ENCODE results near the gene HCFC2. TPM values are rescaled to one million over a fixed set of nuclear protein-coding genes. Genes with fewer than 3 reads are reported as not detected.

The HCFC2 gene
- polyA plus RNA-seq, 1 of the 3 experiments (the other 2 are of a cell fraction), result 5.2 TPM

GRCh38 chr12:104054681-104055346, 9.5 kb upstream of the HCFC2 start:
- Histone ChIP-seq H3K4me2 (no peak overlapping the region), H3K9ac (no peak overlapping the region), H2AFZ (ENCODE audit: low read depth) (no peak overlapping the region), H4K20me1 (ENCODE audit: insufficient read depth) (no peaks in the 10 kb centered on the region), H3K4me3 (ENCODE audit: low read depth in 2 of 2, low read length in 1 of 2) (no peak overlapping the region), H3K4me1 (ENCODE audit: control insufficient read depth in 1 of 2, insufficient read depth in 2 of 2, low read depth in 1 of 2, low read length in 1 of 2) (peaks cover 4 to 26% of the 10 kb centered on the region in 2 experiments; a peak in 2 of 4 replicates), H3K27ac (ENCODE audit: low read depth in 2 of 2, low read length in 1 of 2) (peak overlapping the region in 1 of 2 experiments; percentile 92; a peak in 2 of 4 replicates), H3K9me3 (no peaks in the 10 kb centered on the region), H3K36me3 (replicated peaks in 1 of 2; ENCODE audit: control insufficient read depth in 1 of 2, insufficient read depth in 2 of 2, low read length in 1 of 2) (no peaks in the 10 kb centered on the region), H3K79me2 (ENCODE audit: insufficient read depth) (no peaks in the 10 kb centered on the region), H3F3A (replicated peaks; ENCODE audit: insufficient read depth) (peaks cover 15% of the 10 kb centered on the region), H3K27me3 (ENCODE audit: insufficient read depth) (no peaks in the 10 kb centered on the region), H3K9me2 (no peaks in the 10 kb centered on the region)
- 65% methylated on average over 4 of the region's 4 CpGs for whole genome bisulfite sequencing (ENCODE audit: low lambda C conversion rate)
- POLR2A ChIA-PET, result no interaction called here
- CTCF ChIA-PET, result interaction anchor here (2.2 kb wide), 2 partner anchors 9 to 54 kb away, joined by 7 to 12 read pairs; partner anchors contain the start of gene HCFC2
- no peak for DNase-seq
- TF ChIP-seq MEF2A (IDR thresholded peaks at IDR 0.05; ENCODE audit: borderline replicate concordance, low read depth), result no peak
- TF ChIP-seq ELF1 (IDR thresholded peaks at IDR 0.05), result no peak
- TF ChIP-seq RAD21 (IDR thresholded peaks at IDR 0.05; ENCODE audit: low read length), result no peak
- TF ChIP-seq GABPA (IDR thresholded peaks at IDR 0.05; ENCODE audit: low read depth), result no peak
- TF ChIP-seq NRF1 (IDR thresholded peaks at IDR 0.05; ENCODE audit: low read depth, low read length), result no peak
- TF ChIP-seq CHD2 (IDR thresholded peaks at IDR 0.05; ENCODE audit: low read length, partially characterized antibody), result no peak
- no peak for TF ChIP-seq JUND (IDR thresholded peaks at IDR 0.05)
- no peak for TF ChIP-seq GATA2 (CRISPR knock-in tag; IDR thresholded peaks at IDR 0.05)
- no peak for TF ChIP-seq TEAD4 (IDR thresholded peaks at IDR 0.05; ENCODE audit: borderline replicate concordance, insufficient read depth)
- no peak for TF ChIP-seq YY1 (IDR thresholded peaks at IDR 0.05; ENCODE audit: low read depth)
- TF ChIP-seq MAX (IDR thresholded peaks at IDR 0.05; ENCODE audit: low read depth), result no peak
- TF ChIP-seq, protein P1, sequence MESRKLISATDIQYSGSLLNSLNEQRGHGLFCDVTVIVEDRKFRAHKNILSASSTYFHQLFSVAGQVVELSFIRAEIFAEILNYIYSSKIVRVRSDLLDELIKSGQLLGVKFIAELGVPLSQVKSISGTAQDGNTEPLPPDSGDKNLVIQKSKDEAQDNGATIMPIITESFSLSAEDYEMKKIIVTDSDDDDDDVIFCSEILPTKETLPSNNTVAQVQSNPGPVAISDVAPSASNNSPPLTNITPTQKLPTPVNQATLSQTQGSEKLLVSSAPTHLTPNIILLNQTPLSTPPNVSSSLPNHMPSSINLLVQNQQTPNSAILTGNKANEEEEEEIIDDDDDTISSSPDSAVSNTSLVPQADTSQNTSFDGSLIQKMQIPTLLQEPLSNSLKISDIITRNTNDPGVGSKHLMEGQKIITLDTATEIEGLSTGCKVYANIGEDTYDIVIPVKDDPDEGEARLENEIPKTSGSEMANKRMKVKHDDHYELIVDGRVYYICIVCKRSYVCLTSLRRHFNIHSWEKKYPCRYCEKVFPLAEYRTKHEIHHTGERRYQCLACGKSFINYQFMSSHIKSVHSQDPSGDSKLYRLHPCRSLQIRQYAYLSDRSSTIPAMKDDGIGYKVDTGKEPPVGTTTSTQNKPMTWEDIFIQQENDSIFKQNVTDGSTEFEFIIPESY (IDR thresholded peaks at IDR 0.05; ENCODE audit: borderline replicate concordance, low read depth), result no peak

DNA sequence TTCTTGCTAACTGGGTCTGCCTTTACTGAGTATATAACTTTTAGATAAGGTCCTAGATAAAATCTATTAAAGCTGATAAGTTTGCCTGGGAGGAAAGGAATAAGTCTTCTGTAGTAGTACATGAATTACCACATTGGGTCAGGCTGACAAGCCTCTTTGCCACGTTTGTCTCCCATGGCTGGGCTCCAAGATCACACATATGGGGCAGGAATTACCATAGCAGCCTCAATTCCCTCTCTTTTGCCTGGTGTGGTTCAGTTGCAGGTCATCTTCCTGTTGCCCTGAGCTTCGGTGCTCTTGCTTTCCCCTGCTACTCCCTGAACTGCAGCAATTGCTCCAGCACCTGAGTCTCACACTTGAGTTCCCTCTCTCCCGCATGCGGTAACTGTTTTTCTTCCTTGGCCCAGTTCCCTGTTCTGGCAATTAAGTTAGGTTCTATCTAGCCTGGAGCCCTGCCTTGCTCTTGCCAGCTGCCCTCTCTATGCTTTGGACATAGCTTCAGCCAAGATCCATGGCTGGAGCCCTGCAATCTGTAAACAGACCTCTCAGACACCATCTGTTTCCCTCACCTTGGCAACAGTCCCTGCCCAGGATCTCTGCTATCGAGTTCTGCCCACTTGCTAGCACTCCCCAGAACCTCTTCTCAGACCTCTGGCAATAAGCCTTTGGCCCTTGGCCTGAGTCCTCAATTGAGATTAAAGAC, 8.5 kb upstream of the HCFC2 start:
- H3K4me2 ChIP-seq, result no peak overlapping the region
- TF ChIP-seq POLR2AphosphoS5 (IDR thresholded peaks at IDR 0.05; ENCODE audit: low read depth, low read length) (no peak), RAD21 (IDR thresholded peaks at IDR 0.05; ENCODE audit: low read length) (no peak), IRF3 (IDR thresholded peaks at IDR 0.05; ENCODE audit: low read depth, low read length) (no peak), REST (IDR thresholded peaks at IDR 0.05; ENCODE audit: low read depth, low read length) (no peak), EP300 (IDR thresholded peaks at IDR 0.05; ENCODE audit: borderline replicate concordance in 1 of 2, low read depth in 1 of 2, low read length in 1 of 2) (peak in 1 of 2 experiments; percentile 82; a peak in 1 of 4 replicates), MEF2A (IDR thresholded peaks at IDR 0.05; ENCODE audit: borderline replicate concordance, low read depth) (no peak), RCOR1 (IDR thresholded peaks at IDR 0.05; ENCODE audit: low read length) (peak; percentile 95), USF1 (IDR thresholded peaks at IDR 0.05; ENCODE audit: borderline replicate concordance, low read depth) (no peak)

More for the DNA sequence above, 8.5 kb upstream of the HCFC2 start:
- ChIA-PET CTCF (interaction anchor here (0.7 to 2.2 kb wide), 4 partner anchors 8 to 55 kb away, joined by 3 to 12 read pairs (median 5); partner anchors contain the start of gene HCFC2), POLR2A (interaction anchor here (1.2 to 1.6 kb wide), 2 partner anchors 9 to 90 kb away, joined by 3 to 12 read pairs; partner anchors contain the start of gene TDG)
- Histone ChIP-seq H3K79me2 (ENCODE audit: insufficient read depth) (no peaks in the 10 kb centered on the region), H3K9me3 (no peaks in the 10 kb centered on the region), H3K9me2 (no peaks in the 10 kb centered on the region), H4K20me1 (ENCODE audit: insufficient read depth) (no peaks in the 10 kb centered on the region), H3K9ac (no peak overlapping the region), H2AFZ (ENCODE audit: low read depth) (no peak overlapping the region), H3K27me3 (ENCODE audit: insufficient read depth) (no peaks in the 10 kb centered on the region), H3K27ac (ENCODE audit: low read depth in 2 of 2, low read length in 1 of 2) (peak overlapping the region in 1 of 2 experiments; percentile 92; a peak in 2 of 4 replicates), H3K4me3 (ENCODE audit: low read depth in 2 of 2, low read length in 1 of 2) (no peak overlapping the region), H3K36me3 (replicated peaks in 1 of 2; ENCODE audit: control insufficient read depth in 1 of 2, insufficient read depth in 2 of 2, low read length in 1 of 2) (no peaks in the 10 kb centered on the region), H3K4me1 (ENCODE audit: control insufficient read depth in 1 of 2, insufficient read depth in 2 of 2, low read depth in 1 of 2, low read length in 1 of 2) (peaks cover 0 to 24% of the 10 kb centered on the region in 2 experiments; a peak in 2 of 4 replicates), H3F3A (replicated peaks; ENCODE audit: insufficient read depth) (peaks cover 8% of the 10 kb centered on the region)
- peak; percentile 82 for DNase-seq
- WGBS (ENCODE audit: low lambda C conversion rate), result 14% methylated on average over 5 of the region's 5 CpGs
